ENCODE data around the gene NSD1. TPM values are rescaled to one million over a fixed set of nuclear protein-coding genes. Genes with fewer than 3 reads are reported as not detected.

Gene NSD1
- total RNA-seq, 2 donors from 2014 or later, result 150 to 190 TPM

GRCh38 chr5:177231479-177232250, 98.1 kb downstream of the NSD1 start:
- peak overlapping the region; percentile 69 for H3K27ac Mint-ChIP-seq
- TF ChIP-seq CTCF (conservative IDR thresholded peaks at IDR 0.05), result no peak
- no peak for DNase-seq
- H3K4me3 Mint-ChIP-seq, result no peak overlapping the region
- H3K36me3 Mint-ChIP-seq (ENCODE audit: low read depth), result peaks cover 39% of the 10 kb centered on the region
- no peak overlapping the region for H3K9ac ChIP-seq (ENCODE audit: extremely low read depth, low read length, poor library complexity, severe bottlenecking)
- H3K4me1 ChIP-seq (ENCODE audit: control insufficient read depth, insufficient read depth, low read length), result no peaks in the 10 kb centered on the region
- no peak overlapping the region for H3K4me3 ChIP-seq (ENCODE audit: low read length)
- H3K9me3 ChIP-seq (ENCODE audit: control insufficient read depth, low read length), result no peaks in the 10 kb centered on the region
- no peaks in the 10 kb centered on the region for H3K27me3 Mint-ChIP-seq (ENCODE audit: insufficient read depth)
- no peaks in the 10 kb centered on the region for H3K9me3 Mint-ChIP-seq
- H3K27me3 ChIP-seq (ENCODE audit: control insufficient read depth, insufficient read depth, low read length, poor library complexity, severe bottlenecking), result no peaks in the 10 kb centered on the region
- H3K27ac ChIP-seq (ENCODE audit: low read depth, low read length), result no peak overlapping the region
- H3K4me1 Mint-ChIP-seq, result no peaks in the 10 kb centered on the region
- WGBS, 2 experiments (ENCODE audit: insufficient coverage in 1 of 2, insufficient read length in 1 of 2), result 96 to 100% methylated on average over 5 to 10 of the region's 11 CpGs
- peaks cover 69% of the 10 kb centered on the region for H3K36me3 ChIP-seq (ENCODE audit: control insufficient read depth, insufficient read depth, low read length)

GRCh38 chr5:177232358-177232757, 98.8 kb downstream of the NSD1 start:
- Histone ChIP-seq H3K9me3 (ENCODE audit: control insufficient read depth, low read length) (no peaks in the 10 kb centered on the region), H3K27ac (ENCODE audit: low read depth, low read length) (no peak overlapping the region), H3K9ac (ENCODE audit: extremely low read depth, low read length, poor library complexity, severe bottlenecking) (no peak overlapping the region), H3K36me3 (ENCODE audit: control insufficient read depth, insufficient read depth, low read length) (peaks cover 69% of the 10 kb centered on the region), H3K4me1 (ENCODE audit: control insufficient read depth, insufficient read depth, low read length) (no peaks in the 10 kb centered on the region), H3K27me3 (ENCODE audit: control insufficient read depth, insufficient read depth, low read length, poor library complexity, severe bottlenecking) (no peaks in the 10 kb centered on the region), H3K4me3 (ENCODE audit: low read length) (no peak overlapping the region)
- Mint-ChIP-seq H3K4me1 (no peaks in the 10 kb centered on the region), H3K4me3 (no peak overlapping the region), H3K27ac (peak overlapping the region; percentile 69), H3K36me3 (ENCODE audit: low read depth) (peaks cover 42% of the 10 kb centered on the region), H3K27me3 (ENCODE audit: insufficient read depth) (no peaks in the 10 kb centered on the region), H3K9me3 (no peaks in the 10 kb centered on the region)
- DNase-seq, result no peak
- no peak for TF ChIP-seq CTCF (conservative IDR thresholded peaks at IDR 0.05)
- 88 to 90% methylated on average over 4 of the region's 4 CpGs for WGBS, 2 experiments (ENCODE audit: insufficient coverage in 1 of 2, insufficient read length in 1 of 2)

- 93% methylated on average over 1 of the region's 1 CpG; no CpG with 5 or more reads in 1 of the 2 experiments for WGBS, 2 experiments (ENCODE audit: insufficient coverage in 1 of 2, insufficient read length in 1 of 2)
- no peak overlapping the region for H3K9ac ChIP-seq (ENCODE audit: extremely low read depth, low read length, poor library complexity, severe bottlenecking)
- Mint-ChIP-seq H3K36me3 (ENCODE audit: low read depth) (peaks cover 45% of the 10 kb centered on the region), H3K4me3 (no peak overlapping the region), H3K9me3 (no peaks in the 10 kb centered on the region), H3K27ac (peak overlapping the region; percentile 69), H3K4me1 (no peaks in the 10 kb centered on the region), H3K27me3 (ENCODE audit: insufficient read depth) (no peaks in the 10 kb centered on the region)
- H3K36me3 ChIP-seq (ENCODE audit: control insufficient read depth, insufficient read depth, low read length), result peaks cover 72% of the 10 kb centered on the region
- TF ChIP-seq CTCF (conservative IDR thresholded peaks at IDR 0.05), result no peak
- no peaks in the 10 kb centered on the region for H3K27me3 ChIP-seq (ENCODE audit: control insufficient read depth, insufficient read depth, low read length, poor library complexity, severe bottlenecking)
- H3K4me3 ChIP-seq (ENCODE audit: low read length), result no peak overlapping the region
- no peaks in the 10 kb centered on the region for H3K9me3 ChIP-seq (ENCODE audit: control insufficient read depth, low read length)
- H3K4me1 ChIP-seq (ENCODE audit: control insufficient read depth, insufficient read depth, low read length), result no peaks in the 10 kb centered on the region
- H3K27ac ChIP-seq (ENCODE audit: low read depth, low read length), result no peak overlapping the region
- DNase-seq, result no peak
Observed at GRCh38 chr5:177232761-177233160, 99.2 kb downstream of the NSD1 start.
